LNCaP clone FGC (cell line): ENCODE measurements around the gene SLC44A5.
"Not testable (repeated sequence)": the region's sequence is repeated elsewhere in the genome, so short reads cannot be mapped to it uniquely, and the experiment has no call there.

Source experiments
- DNase-seq: peaks from one replicate; pipeline ENCODE4 v3.0.0-alpha.2; 2011; ENCODE audit warnings: low read depth
- H3K4me3 ChIP-seq: 2 replicates; pipeline ENCODE4 v1.5.1; 2011; ENCODE audit warnings: mild to moderate bottlenecking, low read depth, low read length, control low read depth
- CTCF ChIP-seq: IDR thresholded peaks from 2 replicates; pipeline ENCODE4 v1.5.1; 2012; ENCODE audit warnings: mild to moderate bottlenecking; ENCODE audit not compliant: control insufficient read depth, insufficient read depth; ENCODE audit errors: extremely low read depth

Gene SLC44A5

GRCh38 chr1:75614399-75614756, 3.5 kb upstream of the SLC44A5 start:
- DNase-seq, result no peak
- H3K4me3 ChIP-seq, result peak overlapping the region; percentile 52
- no peak for TF ChIP-seq CTCF

- H3K4me3 ChIP-seq, result no peak overlapping the region
- DNase-seq, result no peak
- no peak for TF ChIP-seq CTCF
Observed at GRCh38 chr1:75613916-75614315, 3.0 kb upstream of the SLC44A5 start.

GRCh38 chr1:75612976-75613375, 2.1 kb upstream of the SLC44A5 start:
- no peak overlapping the region for H3K4me3 ChIP-seq
- no peak for DNase-seq
- TF ChIP-seq CTCF, result no peak

- no peak for TF ChIP-seq CTCF
- no peak overlapping the region for H3K4me3 ChIP-seq
- no peak for DNase-seq
Observed at GRCh38 chr1:75602486-75602885, 8.4 kb downstream of the SLC44A5 start.

- H3K4me3 ChIP-seq, result no peak overlapping the region
- DNase-seq, result no peak
- no peak for TF ChIP-seq CTCF
Observed at GRCh38 chr1:75600781-75601180, 10.1 kb downstream of the SLC44A5 start.

- TF ChIP-seq CTCF, result no peak
- no peak overlapping the region for H3K4me3 ChIP-seq
- DNase-seq, result no peak
Observed at GRCh38 chr1:75594327-75594726, 16.6 kb downstream of the SLC44A5 start.

GRCh38 chr1:75593457-75593856, 17.5 kb downstream of the SLC44A5 start:
- H3K4me3 ChIP-seq, DNase-seq: not testable (repeated sequence)

- H3K4me3 ChIP-seq, result no peak overlapping the region
- DNase-seq, result no peak
- no peak for TF ChIP-seq CTCF
Observed at GRCh38 chr1:75589637-75590036, 21.3 kb downstream of the SLC44A5 start.
